OCI-LY3 (cell line): ENCODE results near the gene SMAD3.

ENCODE experiments used
- EZH2phosphoT487 ChIP-seq: fragments of 200-600 bp; shearing (Covaris generic); IDR thresholded peaks from 2 replicates; pipeline ENCODE4 v1.6.1; 2018; ENCODE audit warnings: antibody characterized with exemption, mixed run types, low read depth
- TF ChIP-seq, protein P1 (sequence below): fragments of 200-600, 300-600 bp; sonication (generic); IDR thresholded peaks from 2 replicates; pipeline ENCODE4 v1.5.1; 2014; ENCODE audit warnings: antibody characterized with exemption, low read length, low read depth

DNA sequence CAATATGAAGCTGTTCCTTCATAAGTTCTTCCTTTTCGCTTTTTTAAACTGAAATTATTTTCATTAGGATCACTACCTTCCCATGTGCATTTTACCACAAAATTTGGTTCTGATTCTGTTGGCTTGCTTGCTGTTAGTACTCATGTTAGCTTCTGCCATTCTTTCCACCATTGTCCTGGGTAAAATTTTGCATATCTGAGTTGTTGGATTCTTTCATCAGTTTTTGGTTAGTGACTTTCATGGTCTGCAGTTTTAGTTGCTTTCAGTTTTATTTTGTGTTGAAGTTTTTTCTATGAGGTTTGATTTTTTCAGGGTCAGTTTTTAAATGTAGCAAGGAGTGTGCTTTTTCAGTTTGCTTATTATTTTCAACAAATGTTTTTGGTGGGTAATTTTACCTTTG, 71.9 kb downstream of the SMAD3 start:
- TF ChIP-seq, protein P1, sequence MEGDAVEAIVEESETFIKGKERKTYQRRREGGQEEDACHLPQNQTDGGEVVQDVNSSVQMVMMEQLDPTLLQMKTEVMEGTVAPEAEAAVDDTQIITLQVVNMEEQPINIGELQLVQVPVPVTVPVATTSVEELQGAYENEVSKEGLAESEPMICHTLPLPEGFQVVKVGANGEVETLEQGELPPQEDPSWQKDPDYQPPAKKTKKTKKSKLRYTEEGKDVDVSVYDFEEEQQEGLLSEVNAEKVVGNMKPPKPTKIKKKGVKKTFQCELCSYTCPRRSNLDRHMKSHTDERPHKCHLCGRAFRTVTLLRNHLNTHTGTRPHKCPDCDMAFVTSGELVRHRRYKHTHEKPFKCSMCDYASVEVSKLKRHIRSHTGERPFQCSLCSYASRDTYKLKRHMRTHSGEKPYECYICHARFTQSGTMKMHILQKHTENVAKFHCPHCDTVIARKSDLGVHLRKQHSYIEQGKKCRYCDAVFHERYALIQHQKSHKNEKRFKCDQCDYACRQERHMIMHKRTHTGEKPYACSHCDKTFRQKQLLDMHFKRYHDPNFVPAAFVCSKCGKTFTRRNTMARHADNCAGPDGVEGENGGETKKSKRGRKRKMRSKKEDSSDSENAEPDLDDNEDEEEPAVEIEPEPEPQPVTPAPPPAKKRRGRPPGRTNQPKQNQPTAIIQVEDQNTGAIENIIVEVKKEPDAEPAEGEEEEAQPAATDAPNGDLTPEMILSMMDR: no peak
- TF ChIP-seq EZH2phosphoT487: no peak
